HG03575 (cell line): ENCODE results near the gene MTG1.

ENCODE experiments used
- ATAC-seq: cut with Tn5 transposase; IDR thresholded peaks from one replicate; pipeline ENCODE4 v1.9.1; 2021; ENCODE audit not compliant: unreplicated experiment, insufficient number of reproducible peaks, low FRiP score; ENCODE audit errors: extremely low read depth

Gene MTG1, protein sequence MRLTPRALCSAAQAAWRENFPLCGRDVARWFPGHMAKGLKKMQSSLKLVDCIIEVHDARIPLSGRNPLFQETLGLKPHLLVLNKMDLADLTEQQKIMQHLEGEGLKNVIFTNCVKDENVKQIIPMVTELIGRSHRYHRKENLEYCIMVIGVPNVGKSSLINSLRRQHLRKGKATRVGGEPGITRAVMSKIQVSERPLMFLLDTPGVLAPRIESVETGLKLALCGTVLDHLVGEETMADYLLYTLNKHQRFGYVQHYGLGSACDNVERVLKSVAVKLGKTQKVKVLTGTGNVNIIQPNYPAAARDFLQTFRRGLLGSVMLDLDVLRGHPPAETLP

GRCh38 chr10:133394064-133394663 lies at the start of gene MTG1:
Gene MTG1, plus strand, starts transcription at chr10:133394157. Its CDS starts 64 bp downstream, at chr10:133394221.
- peak; percentile 31 for ATAC-seq

- no peak for ATAC-seq
Measured at GRCh38 chr10:133344236-133344635, 49.7 kb upstream of the MTG1 start.

GRCh38 chr10:133346413-133346812 lies 47.5 kb upstream of the MTG1 start:
- ATAC-seq, result no peak

GRCh38 chr10:133347710-133348517 lies 46.0 kb upstream of the MTG1 start:
- ATAC-seq, result no peak

GRCh38 chr10:133349160-133349568 lies 44.8 kb upstream of the MTG1 start:
- no peak for ATAC-seq

DNA sequence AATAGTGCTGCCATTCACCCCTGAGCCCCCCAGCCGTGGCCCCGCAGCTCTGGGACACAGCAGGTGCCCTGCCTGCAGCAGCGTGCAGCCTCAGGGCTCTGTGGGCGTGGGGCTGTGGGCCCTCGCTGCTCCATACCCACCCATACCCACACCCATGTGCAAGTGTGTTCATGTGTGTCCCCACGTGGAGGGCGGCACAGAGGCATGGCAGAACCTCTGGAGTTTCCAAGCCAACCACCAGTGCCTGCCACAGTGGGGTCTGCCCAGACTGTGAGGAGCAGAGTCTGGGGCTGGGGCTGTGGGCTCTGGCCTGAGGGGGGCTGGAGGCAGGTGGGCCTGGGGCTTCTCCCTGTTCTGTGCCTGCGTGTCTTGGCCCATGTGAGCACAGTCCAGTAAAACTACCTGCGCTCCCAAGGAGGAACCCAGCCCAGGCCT lies 44.4 kb upstream of the MTG1 start:
- ATAC-seq, result no peak

GRCh38 chr10:133350283-133350949 lies 43.5 kb upstream of the MTG1 start:
- no peak for ATAC-seq

GRCh38 chr10:133350950-133351329 lies 43.0 kb upstream of the MTG1 start:
- no peak for ATAC-seq

GRCh38 chr10:133351408-133352318 lies 42.3 kb upstream of the MTG1 start:
- no peak for ATAC-seq

DNA sequence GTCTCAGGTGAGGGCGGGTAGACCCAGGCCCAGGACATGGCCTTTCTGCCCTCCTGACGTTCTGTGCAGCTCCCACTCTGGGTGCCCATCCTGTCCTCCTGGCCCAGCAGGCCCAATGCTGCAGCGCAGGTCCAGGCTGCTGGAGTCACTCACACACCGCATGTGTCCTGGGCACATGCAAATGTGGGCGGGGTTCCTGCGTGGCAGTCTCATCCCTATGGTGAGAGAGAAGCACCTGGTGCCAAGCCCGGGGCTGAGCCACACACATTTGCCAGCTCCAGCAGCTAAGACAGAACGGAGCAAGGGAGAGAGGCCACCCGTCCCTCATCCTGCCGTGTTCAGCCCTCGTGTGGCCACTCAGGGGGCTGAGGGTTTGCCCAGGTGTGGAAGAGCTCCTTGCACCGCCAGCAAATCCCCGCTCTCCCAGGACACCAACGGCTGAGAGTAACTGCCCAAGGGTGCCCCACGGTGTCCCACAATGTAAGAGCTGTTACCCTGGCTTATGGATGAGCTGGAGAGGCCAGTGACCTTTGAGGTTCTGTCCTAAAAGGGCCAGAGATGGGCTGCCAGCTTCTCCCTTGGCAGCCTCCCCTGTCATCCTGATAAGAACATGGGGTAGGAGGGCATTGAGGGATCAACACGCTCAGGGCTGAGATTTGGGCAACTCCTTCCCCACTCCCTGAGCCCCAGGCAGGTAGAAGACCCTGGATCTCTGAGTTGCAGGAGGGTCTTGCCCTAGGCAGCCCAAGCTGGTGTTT lies 40.6 kb upstream of the MTG1 start:
- no peak for ATAC-seq

DNA sequence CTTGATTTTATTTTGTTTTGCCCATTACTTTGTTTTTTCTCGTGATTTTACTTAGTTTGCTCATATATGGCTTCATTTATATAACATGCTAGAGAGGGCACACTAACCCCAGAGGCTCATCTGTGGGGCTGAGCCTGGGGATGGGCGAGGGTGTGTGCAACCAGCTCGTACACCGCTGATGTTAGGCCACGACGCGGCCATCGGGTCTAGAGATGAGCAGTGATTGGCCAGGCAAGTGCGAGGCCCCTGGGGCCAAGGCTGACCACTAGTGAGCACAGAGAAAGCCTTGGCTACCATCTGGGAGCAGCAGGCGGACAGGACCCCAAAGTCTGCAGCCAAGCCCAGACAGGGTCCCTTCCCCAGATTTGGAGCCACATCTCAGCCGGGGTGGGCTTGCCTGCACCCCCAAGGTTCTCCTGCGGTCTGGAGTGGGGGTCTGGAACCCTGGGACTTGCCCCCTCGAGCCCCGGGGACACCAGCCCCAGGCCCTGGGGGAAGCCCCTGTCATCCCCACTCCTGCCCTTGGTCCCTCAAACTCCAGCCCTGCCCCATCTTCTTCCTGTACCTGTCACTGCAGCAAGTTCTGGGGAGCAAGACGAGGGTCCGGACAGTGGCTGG lies 39.9 kb upstream of the MTG1 start:
- ATAC-seq, result no peak

GRCh38 chr10:133354672-133355240 lies 39.2 kb upstream of the MTG1 start:
- no peak for ATAC-seq

DNA sequence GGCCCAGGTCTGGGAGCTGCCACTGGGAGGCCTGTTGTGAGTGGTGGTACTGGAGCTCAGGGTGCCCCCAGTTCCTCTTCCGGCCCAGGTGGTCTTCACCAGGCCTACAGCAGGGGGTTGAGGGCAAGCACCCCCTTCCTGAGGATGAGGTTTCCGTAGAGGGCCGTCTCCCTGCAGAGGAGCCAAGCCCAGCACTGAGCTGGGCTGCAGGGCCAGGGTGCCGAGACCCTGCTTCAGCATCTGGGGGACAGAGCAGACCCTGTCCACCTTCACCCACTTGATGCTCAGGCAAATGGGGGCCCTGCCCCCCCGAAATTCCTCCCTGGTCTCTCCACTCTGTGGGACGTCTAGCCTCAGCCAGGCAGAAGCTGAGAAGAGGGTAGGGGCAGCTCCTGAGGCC lies 38.7 kb upstream of the MTG1 start:
- no peak for ATAC-seq

GRCh38 chr10:133355991-133356390 lies 38.0 kb upstream of the MTG1 start:
- ATAC-seq, result no peak

- ATAC-seq, result no peak
Measured at GRCh38 chr10:133356549-133357284, 37.2 kb upstream of the MTG1 start.
